GM10266 (cell line): ENCODE data around the gene KIAA1614.
A peak's percentile ranks its signal among the peaks of the same experiment; 100 is the strongest.

Experiments used
- DNase-seq: peaks from one replicate; pipeline ENCODE4 v3.0.0; 2012; ENCODE audit errors: extremely low spot score
- CTCF ChIP-seq: IDR thresholded peaks from 2 replicates; pipeline ENCODE4 v1.5.1; 2012; ENCODE audit warnings: mild to moderate bottlenecking, low read depth; ENCODE audit not compliant: control insufficient read depth, insufficient read depth; ENCODE audit errors: missing control alignments

The KIAA1614 gene

GRCh38 chr1:180976732-180977357 lies 64.1 kb downstream of the KIAA1614 start:
- TF ChIP-seq CTCF, result no peak
- DNase-seq, result no peak

GRCh38 chr1:180981596-180982387 lies 69.1 kb downstream of the KIAA1614 start:
- peak; percentile 15 for TF ChIP-seq CTCF
- DNase-seq, result peak; percentile 66

- TF ChIP-seq CTCF, result no peak
- no peak for DNase-seq
Measured at GRCh38 chr1:180982422-180982821, 69.7 kb downstream of the KIAA1614 start.

- no peak for DNase-seq
- TF ChIP-seq CTCF, result no peak
Measured at GRCh38 chr1:180988253-180988752, 75.6 kb downstream of the KIAA1614 start.

GRCh38 chr1:180994262-180994661 lies 81.6 kb downstream of the KIAA1614 start:
- no peak for TF ChIP-seq CTCF
- no peak for DNase-seq

GRCh38 chr1:180997843-180998504 lies 85.3 kb downstream of the KIAA1614 start:
- no peak for TF ChIP-seq CTCF
- DNase-seq, result no peak
